Immature natural killer cell (primary cell): ENCODE data around the gene FOXP1. TPM values are rescaled to one million over a fixed set of nuclear protein-coding genes. Genes with fewer than 3 reads are reported as not detected.
A peak's percentile ranks its signal among the peaks of the same experiment; 100 is the strongest.

ENCODE experiments used
- DNase-seq, 3 donors: peaks; one replicate each; pipeline ENCODE4 v3.0.0; 2022; ENCODE audit warnings: mixed read lengths in 1 of 3
- H3K27ac Mint-ChIP-seq, 6 donors: one replicate each; pipeline ENCODE4 v1.8.0; 2020; ENCODE audit warnings: mixed read lengths in 6 of 6, mild to moderate bottlenecking in 5 of 6, inconsistent platforms in 4 of 6, moderate library complexity in 3 of 6
- H3K27me3 Mint-ChIP-seq, 3 donors: one replicate each; pipeline ENCODE4 v1.8.0; 2020 to 2021; ENCODE audit warnings: low read depth in 3 of 3, mild to moderate bottlenecking in 3 of 3, mixed read lengths in 3 of 3, moderate library complexity in 3 of 3, inconsistent platforms in 1 of 3
- H3K36me3 Mint-ChIP-seq, 3 donors: one replicate each; pipeline ENCODE4 v1.8.0; 2020; ENCODE audit warnings: mixed read lengths in 3 of 3, inconsistent platforms in 2 of 3, mild to moderate bottlenecking in 2 of 3
- H3K4me1 Mint-ChIP-seq, 2 donors: one replicate each; pipeline ENCODE4 v1.8.0; 2020; ENCODE audit warnings: inconsistent platforms in 2 of 2, mild to moderate bottlenecking in 2 of 2, mixed read lengths in 2 of 2, moderate library complexity in 1 of 2
- H3K4me3 Mint-ChIP-seq, 5 donors: one replicate each; pipeline ENCODE4 v1.8.0; 2020; ENCODE audit warnings: mild to moderate bottlenecking in 5 of 5, mixed read lengths in 5 of 5, inconsistent platforms in 3 of 5, moderate library complexity in 3 of 5
- H3K9me3 Mint-ChIP-seq, 6 donors: one replicate each; pipeline ENCODE4 v1.8.0; 2020; ENCODE audit warnings: mild to moderate bottlenecking in 6 of 6, mixed read lengths in 6 of 6, inconsistent platforms in 4 of 6, moderate library complexity in 3 of 6
- polyA plus RNA-seq, 3 donors: library from polyadenylated mRNA; unstranded; fragments of 300-500 nt; fragmentation: Illumina TruSeq; gene quantifications; one replicate each; pipeline ENCODE4 v1.2.3, GENCODE V29; 2021

FOXP1 gene
- polyA plus RNA-seq, 3 donors from 2014 or later = 68.2 to 133 (median 84.0) TPM

GRCh38 chr3:71134521-71134920 is 449.0 kb downstream of the FOXP1 start:
- Mint-ChIP-seq H3K4me1 (peaks cover 28 to 48% of the 10 kb centered on the region in 2 donors), H3K27ac (peak overlapping the region in 1 of 6 donors; percentile 22), H3K27me3 (peaks cover 0 to 10% (median 5%) of the 10 kb centered on the region in 3 donors), H3K9me3 (no peaks in the 10 kb centered on the region), H3K4me3 (no peak overlapping the region), H3K36me3 (peaks cover 0 to 4% (median 0%) of the 10 kb centered on the region in 3 donors)
- no peak for DNase-seq

DNA sequence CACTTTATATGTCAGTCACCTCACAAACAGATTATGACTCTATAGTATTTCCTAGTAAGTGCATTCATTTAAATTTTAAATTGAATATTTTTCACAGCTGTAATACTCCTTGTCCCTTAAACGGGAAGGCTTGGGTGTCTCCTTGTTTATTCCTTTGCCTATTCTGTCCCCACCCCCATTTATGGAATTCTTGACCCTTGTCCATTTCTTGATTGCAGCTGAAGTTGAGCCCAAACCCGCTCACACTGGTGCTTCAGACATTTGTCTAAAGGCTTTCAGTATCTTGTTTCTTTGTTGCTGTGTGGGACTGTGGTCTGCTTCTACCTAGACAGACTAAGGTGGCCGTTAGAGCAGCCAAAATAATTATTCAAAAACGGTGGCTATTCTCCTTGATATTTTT is 449.7 kb downstream of the FOXP1 start:
- DNase-seq = no peak
- Mint-ChIP-seq H3K4me3 (peak overlapping the region in 1 of 5 donors; percentile 17), H3K27me3 (peaks cover 0 to 11% (median 7%) of the 10 kb centered on the region in 3 donors), H3K4me1 (peaks cover 31 to 55% of the 10 kb centered on the region in 2 donors), H3K27ac (peak overlapping the region in 2 of 6 donors; percentile 22 to 53), H3K36me3 (peaks cover 0 to 4% (median 0%) of the 10 kb centered on the region in 3 donors), H3K9me3 (no peaks in the 10 kb centered on the region)

GRCh38 chr3:71132995-71133730 is 450.4 kb downstream of the FOXP1 start:
- H3K27ac Mint-ChIP-seq = peak overlapping the region in 3 of 6 donors; percentile 46
- H3K9me3 Mint-ChIP-seq = no peaks in the 10 kb centered on the region
- DNase-seq = no peak
- H3K36me3 Mint-ChIP-seq = peaks cover 0 to 4% (median 0%) of the 10 kb centered on the region in 3 donors
- H3K27me3 Mint-ChIP-seq = peaks cover 0 to 11% (median 7%) of the 10 kb centered on the region in 3 donors
- peaks cover 37 to 62% of the 10 kb centered on the region in 2 donors for H3K4me1 Mint-ChIP-seq
- no peak overlapping the region for H3K4me3 Mint-ChIP-seq

- peak overlapping the region; percentile 96 to 99 (median 98) for H3K27ac Mint-ChIP-seq
- no peaks in the 10 kb centered on the region for H3K36me3 Mint-ChIP-seq
- H3K9me3 Mint-ChIP-seq = no peaks in the 10 kb centered on the region
- peaks cover under 1 to 11% (median 7%) of the 10 kb centered on the region in 3 donors for H3K27me3 Mint-ChIP-seq
- H3K4me3 Mint-ChIP-seq = peak overlapping the region; percentile 90 to 96 (median 93)
- DNase-seq = no peak
- peaks cover 50 to 77% of the 10 kb centered on the region in 2 donors for H3K4me1 Mint-ChIP-seq
Observed at GRCh38 chr3:71131375-71132314, 451.9 kb downstream of the FOXP1 start.

DNA sequence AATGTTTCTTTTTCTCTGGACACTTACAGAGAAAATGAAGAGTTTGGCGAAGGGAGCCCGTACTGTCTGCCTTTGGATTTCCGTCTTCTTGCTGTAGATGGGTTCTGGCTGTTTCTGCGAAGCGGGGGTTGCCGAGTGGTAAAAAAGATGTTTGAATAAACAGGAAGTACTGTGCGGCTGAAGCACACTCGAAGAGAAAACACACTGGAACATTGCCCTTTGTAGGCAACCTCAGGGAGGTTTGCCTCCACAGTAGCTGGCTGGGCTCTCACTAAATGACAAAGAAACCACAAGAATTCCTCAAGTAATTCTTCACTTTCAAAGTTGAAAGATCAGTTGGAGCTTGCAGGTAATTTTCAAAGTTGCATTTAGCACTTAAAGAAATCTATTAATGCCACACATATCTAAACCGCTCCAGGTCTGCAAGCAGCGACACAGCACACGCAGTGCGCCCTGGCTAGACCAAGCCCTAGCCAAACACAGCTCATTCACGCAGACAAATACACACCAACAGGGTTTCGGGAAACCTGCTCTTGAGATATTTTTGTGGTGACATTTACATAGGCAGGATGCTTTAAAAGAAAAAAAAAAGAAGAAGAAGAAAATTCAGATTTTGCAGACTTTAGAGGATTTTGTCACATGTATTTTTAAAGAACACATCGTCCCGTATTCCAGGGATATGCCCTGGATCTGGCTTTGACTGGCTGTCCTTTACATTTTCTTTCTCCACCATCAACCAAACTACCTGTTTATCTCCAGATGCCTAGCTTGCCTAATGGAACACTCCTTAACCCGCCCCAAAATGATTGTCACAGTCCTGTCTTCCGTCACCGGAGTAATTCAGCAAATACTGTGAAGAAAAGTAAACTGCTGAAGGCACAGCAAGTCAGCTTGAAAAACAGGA is 452.8 kb downstream of the FOXP1 start:
- Mint-ChIP-seq H3K4me3 (peak overlapping the region; percentile 90 to 96 (median 93)), H3K27ac (peak overlapping the region; percentile 96 to 99 (median 98)), H3K4me1 (peaks cover 54 to 79% of the 10 kb centered on the region in 2 donors), H3K9me3 (no peaks in the 10 kb centered on the region), H3K36me3 (no peaks in the 10 kb centered on the region), H3K27me3 (peaks cover 2 to 11% (median 7%) of the 10 kb centered on the region in 3 donors)
- peak; percentile 71 to 77 (median 77) for DNase-seq

DNA sequence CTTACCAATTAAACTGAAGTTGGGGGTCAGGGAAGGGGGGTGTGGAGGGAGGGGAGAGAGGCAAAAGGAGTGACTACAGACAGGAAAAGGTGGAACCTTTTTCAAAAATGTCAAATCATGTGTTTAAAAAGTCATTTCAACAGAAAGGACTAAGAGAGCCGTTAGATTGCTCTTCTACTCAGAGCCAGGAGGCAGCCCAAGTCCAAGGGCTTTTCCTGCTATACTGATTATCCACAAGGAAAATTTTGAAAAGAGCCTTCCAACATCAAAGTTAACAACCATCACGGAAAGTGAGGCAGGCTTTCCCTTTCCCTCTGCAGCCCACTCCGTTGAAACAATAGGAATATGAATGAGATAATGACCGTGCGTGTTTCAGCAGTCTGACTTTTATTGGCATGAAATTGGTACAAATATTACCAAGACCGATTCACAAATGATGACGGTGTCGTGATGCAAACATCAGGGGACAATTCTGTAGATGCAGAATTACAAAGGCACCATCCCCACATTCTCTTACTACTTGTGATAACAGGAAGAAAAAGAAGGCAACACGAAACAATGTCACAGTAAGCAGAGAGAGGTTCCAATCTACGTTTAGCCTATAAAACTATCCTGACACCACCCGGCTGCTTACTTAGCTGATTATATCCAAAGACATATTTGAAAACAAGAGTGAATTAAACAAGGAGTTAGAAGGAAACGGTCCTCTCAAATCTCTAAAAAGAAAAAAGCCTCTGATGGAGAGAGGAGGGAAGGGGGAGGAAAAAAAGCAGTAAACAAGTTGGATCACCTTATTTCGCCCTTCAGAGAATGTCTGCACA is 453.7 kb downstream of the FOXP1 start:
- H3K27me3 Mint-ChIP-seq = peaks cover 2 to 11% (median 7%) of the 10 kb centered on the region in 3 donors

DNA sequence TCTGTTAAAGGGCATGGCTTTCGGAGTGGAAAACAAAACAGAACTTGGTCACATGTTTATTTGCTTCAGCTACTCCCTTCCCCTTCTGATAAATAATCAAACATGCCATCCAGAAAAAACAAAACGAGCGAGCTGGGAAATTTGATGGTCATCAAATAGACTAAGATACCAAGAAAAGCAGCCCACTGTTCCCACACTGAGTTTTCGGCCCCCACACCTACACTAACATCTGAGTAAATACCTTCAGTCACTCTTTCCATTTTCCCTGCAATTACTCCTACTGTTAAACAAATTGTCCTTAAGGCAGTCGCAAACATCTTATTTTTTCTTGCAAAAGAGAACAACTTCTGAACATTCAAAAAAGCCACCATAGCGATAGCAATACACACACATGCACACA is 454.6 kb downstream of the FOXP1 start:
- Mint-ChIP-seq H3K4me1 (peaks cover 57 to 77% of the 10 kb centered on the region in 2 donors), H3K27ac (peak overlapping the region; percentile 96 to 99 (median 98)), H3K9me3 (no peaks in the 10 kb centered on the region), H3K27me3 (peaks cover 2 to 11% (median 7%) of the 10 kb centered on the region in 3 donors), H3K4me3 (peak overlapping the region; percentile 90 to 96 (median 93)), H3K36me3 (no peaks in the 10 kb centered on the region)
- peak in 2 of 3 donors; percentile 8 to 14 for DNase-seq

More for the DNA sequence above, 453.7 kb downstream of the FOXP1 start:
- Mint-ChIP-seq H3K27ac (peak overlapping the region; percentile 96 to 99 (median 98)), H3K4me1 (peaks cover 57 to 79% of the 10 kb centered on the region in 2 donors), H3K4me3 (peak overlapping the region; percentile 90 to 96 (median 93)), H3K36me3 (no peaks in the 10 kb centered on the region), H3K9me3 (no peaks in the 10 kb centered on the region)
- DNase-seq = peak; percentile 23 to 35 (median 34)

- Mint-ChIP-seq H3K27me3 (peaks cover 5 to 11% (median 7%) of the 10 kb centered on the region in 3 donors), H3K9me3 (no peaks in the 10 kb centered on the region), H3K4me1 (peaks cover 63 to 81% of the 10 kb centered on the region in 2 donors), H3K36me3 (no peaks in the 10 kb centered on the region), H3K27ac (peak overlapping the region; percentile 89 to 99 (median 96)), H3K4me3 (peak overlapping the region; percentile 90 to 96 (median 93))
- DNase-seq = no peak
Observed at GRCh38 chr3:71127844-71128243, 455.7 kb downstream of the FOXP1 start.

GRCh38 chr3:71127052-71127831 is 456.3 kb downstream of the FOXP1 start:
- no peaks in the 10 kb centered on the region for H3K36me3 Mint-ChIP-seq

GRCh38 chr3:71125738-71126137 is 457.8 kb downstream of the FOXP1 start:
- Mint-ChIP-seq H3K27ac (peak overlapping the region; percentile 45 to 85 (median 72)), H3K36me3 (no peaks in the 10 kb centered on the region), H3K27me3 (peaks cover 5 to 11% (median 7%) of the 10 kb centered on the region in 3 donors), H3K4me1 (peaks cover 72 to 88% of the 10 kb centered on the region in 2 donors), H3K4me3 (peak overlapping the region in 4 of 5 donors; percentile 35 to 75 (median 59)), H3K9me3 (no peaks in the 10 kb centered on the region)
- DNase-seq = no peak

More at GRCh38 chr3:71127052-71127831, 456.3 kb downstream of the FOXP1 start:
- peaks cover 5 to 11% (median 7%) of the 10 kb centered on the region in 3 donors for H3K27me3 Mint-ChIP-seq
- H3K4me1 Mint-ChIP-seq = peaks cover 69 to 84% of the 10 kb centered on the region in 2 donors
- peak; percentile 56 to 63 (median 61) for DNase-seq
- no peaks in the 10 kb centered on the region for H3K9me3 Mint-ChIP-seq
- H3K4me3 Mint-ChIP-seq = peak overlapping the region; percentile 90 to 96 (median 93)
- H3K27ac Mint-ChIP-seq = peak overlapping the region; percentile 89 to 99 (median 96)

GRCh38 chr3:71124048-71124447 is 459.5 kb downstream of the FOXP1 start:
- H3K4me3 Mint-ChIP-seq = no peak overlapping the region

More at GRCh38 chr3:71124048-71124447, 459.5 kb downstream of the FOXP1 start:
- Mint-ChIP-seq H3K27me3 (peaks cover 0 to 5% (median 0%) of the 10 kb centered on the region in 3 donors), H3K4me1 (peaks cover 83 to 94% of the 10 kb centered on the region in 2 donors), H3K27ac (no peak overlapping the region), H3K9me3 (no peaks in the 10 kb centered on the region), H3K36me3 (peaks cover 0 to 3% (median 0%) of the 10 kb centered on the region in 3 donors)
- DNase-seq = no peak
